HEK293 (cell line): Measurements from ENCODE around the gene EYA3.
A peak's percentile ranks its signal among the peaks of the same experiment; 100 is the strongest.

ENCODE experiments used
- CTCF ChIA-PET: fragments of 350-600 bp; formaldehyde crosslinking; extraction: SDS; loops from one replicate; lab custom pipeline; 2021; ENCODE audit warnings: antibody characterized with exemption; lab: Yijun Ruan, JAX
- POLR2A ChIA-PET: fragments of 300-600 bp; formaldehyde crosslinking; extraction: SDS; loops from one replicate; lab custom pipeline; 2020; ENCODE audit warnings: antibody characterized with exemption, inconsistent platforms; lab: Yijun Ruan, JAX
- H3K27ac ChIP-seq: fragments of 200-500 bp; sonication (Bioruptor generic); 2 replicates; pipeline ENCODE4 v1.5.1; 2014; ENCODE audit warnings: low read depth, low read length, control low read depth, inconsistent platforms; ENCODE audit errors: extremely low read depth
- H3K36me3 ChIP-seq, 2 experiments: fragments of 200-500 bp in 1 of 2; sonication (Bioruptor generic) in 1 of 2; 1 replicate in 1 of 2; 2 replicates in 1 of 2; pipeline ENCODE4 v1.5.1; 2014 to 2017; ENCODE audit warnings: inconsistent platforms in 2 of 2, low read length in 2 of 2; ENCODE audit not compliant: control insufficient read depth in 2 of 2, insufficient read depth in 1 of 2
- H3K4me1 ChIP-seq: fragments of 200-500 bp; sonication (Bioruptor generic); 2 replicates; pipeline ENCODE4 v1.5.1; 2014; ENCODE audit warnings: mild to moderate bottlenecking, low read length, inconsistent platforms; ENCODE audit not compliant: control insufficient read depth, insufficient read depth
- H3K4me3 ChIP-seq: 2 replicates; pipeline ENCODE4 v1.5.1; 2011; ENCODE audit warnings: low read depth, mild to moderate bottlenecking, control low read depth, low read length, moderate library complexity
- H3K9me3 ChIP-seq: fragments of 200-500 bp; sonication (Bioruptor generic); 2 replicates; pipeline ENCODE4 v1.5.1; 2014; ENCODE audit warnings: low read depth, low read length, inconsistent platforms; ENCODE audit not compliant: control insufficient read depth, insufficient read depth
- GLIS1 ChIP-seq: fragments of 450-650 bp; formaldehyde crosslinking; IDR thresholded peaks from 2 replicates; pipeline ENCODE4 v1.5.1; 2016; ENCODE audit warnings: missing biosample characterization, missing genetic modification characterization
- OVOL3 ChIP-seq: fragments of 450-650 bp; formaldehyde crosslinking; IDR thresholded peaks from 2 replicates; pipeline ENCODE4 v1.5.1; 2016; ENCODE audit warnings: missing biosample characterization, missing genetic modification characterization
- ZFHX2 ChIP-seq: fragments of 450-650 bp; formaldehyde crosslinking; conservative IDR thresholded peaks from 2 replicates; pipeline ENCODE4 v1.5.1; 2016; ENCODE audit warnings: missing biosample characterization, missing genetic modification characterization
- ZNF121 ChIP-seq: fragments of 450-650 bp; formaldehyde crosslinking; IDR thresholded peaks from 2 replicates; pipeline ENCODE4 v1.5.1; 2016; ENCODE audit warnings: missing biosample characterization, missing genetic modification characterization
- ZNF132 ChIP-seq: fragments of 450-650 bp; formaldehyde crosslinking; IDR thresholded peaks from 2 replicates; pipeline ENCODE4 v1.5.1; 2017; ENCODE audit warnings: missing biosample characterization, missing genetic modification characterization, borderline replicate concordance
- ZNF274 ChIP-seq, 2 experiments: fragments of 200-500 bp in 1 of 2; fragments of 450-650 bp in 1 of 2; sonication (Bioruptor generic) in 1 of 2; formaldehyde crosslinking in 1 of 2; IDR thresholded peaks; 2 replicates each; pipeline versions ENCODE4 v1.5.1 to v1.6.1; 2014 to 2016; ENCODE audit warnings: borderline replicate concordance in 1 of 2, inconsistent platforms in 1 of 2, low read length in 1 of 2, missing biosample characterization in 1 of 2, missing genetic modification characterization in 1 of 2
- ZNF292 ChIP-seq: fragments of 450-650 bp; formaldehyde crosslinking; IDR thresholded peaks from 2 replicates; pipeline ENCODE4 v1.5.1; 2016; ENCODE audit warnings: low read depth, missing biosample characterization, missing genetic modification characterization, borderline replicate concordance
- ZNF37A ChIP-seq: fragments of 450-650 bp; IDR thresholded peaks from 2 replicates; pipeline ENCODE4 v1.5.1; 2018; ENCODE audit warnings: missing biosample characterization, missing genetic modification characterization
- ZNF629 ChIP-seq: fragments of 450-650 bp; formaldehyde crosslinking; IDR thresholded peaks from 2 replicates; pipeline ENCODE4 v1.5.1; 2017; ENCODE audit warnings: missing biosample characterization, missing genetic modification characterization
- ZNF677 ChIP-seq: fragments of 450-650 bp; IDR thresholded peaks from 2 replicates; pipeline ENCODE4 v1.5.0; 2018; ENCODE audit warnings: missing biosample characterization, mild to moderate bottlenecking, missing genetic modification characterization, moderate library complexity
- ZNF707 ChIP-seq: fragments of 450-650 bp; formaldehyde crosslinking; IDR thresholded peaks from 2 replicates; pipeline ENCODE4 v1.5.1; 2016; ENCODE audit warnings: missing biosample characterization, missing genetic modification characterization
- ZNF768 ChIP-seq: fragments of 450-650 bp; formaldehyde crosslinking; IDR thresholded peaks from 2 replicates; pipeline ENCODE4 v1.5.1; 2018; ENCODE audit warnings: missing biosample characterization, mild to moderate bottlenecking, missing genetic modification characterization
- ZNF777 ChIP-seq: fragments of 450-650 bp; formaldehyde crosslinking; IDR thresholded peaks from 2 replicates; pipeline ENCODE4 v1.5.1; 2017; ENCODE audit warnings: missing biosample characterization, missing genetic modification characterization, borderline replicate concordance
- ZNF791 ChIP-seq: fragments of 450-650 bp; formaldehyde crosslinking; IDR thresholded peaks from 2 replicates; pipeline ENCODE4 v1.5.1; 2016; ENCODE audit warnings: missing biosample characterization, missing genetic modification characterization
- ZNF843 ChIP-seq: fragments of 450-650 bp; formaldehyde crosslinking; IDR thresholded peaks from 2 replicates; pipeline ENCODE4 v1.5.1; 2016; ENCODE audit warnings: missing biosample characterization, missing genetic modification characterization
- ZSCAN30 ChIP-seq: fragments of 450-650 bp; IDR thresholded peaks from 2 replicates; pipeline ENCODE4 v1.5.1; 2018; ENCODE audit warnings: missing biosample characterization, mild to moderate bottlenecking, missing genetic modification characterization, moderate library complexity
- TF ChIP-seq, protein P1 (sequence below): fragments of 450-650 bp; formaldehyde crosslinking; IDR thresholded peaks from 2 replicates; pipeline ENCODE4 v1.5.1; 2016; ENCODE audit warnings: missing biosample characterization, missing genetic modification characterization
- TF ChIP-seq, protein P2 (sequence below): fragments of 450-650 bp; formaldehyde crosslinking; IDR thresholded peaks from 2 replicates; pipeline ENCODE4 v1.5.1; 2016; ENCODE audit warnings: missing biosample characterization, missing genetic modification characterization
- TF ChIP-seq, protein P3 (sequence below): fragments of 450-650 bp; formaldehyde crosslinking; IDR thresholded peaks from 2 replicates; pipeline ENCODE4 v1.5.1; 2016; ENCODE audit warnings: missing biosample characterization, missing genetic modification characterization
- TF ChIP-seq, protein P4 (sequence below): fragments of 450-650 bp; formaldehyde crosslinking; IDR thresholded peaks from 2 replicates; pipeline ENCODE4 v1.5.1; 2016; ENCODE audit warnings: missing biosample characterization, missing genetic modification characterization

Gene EYA3

DNA sequence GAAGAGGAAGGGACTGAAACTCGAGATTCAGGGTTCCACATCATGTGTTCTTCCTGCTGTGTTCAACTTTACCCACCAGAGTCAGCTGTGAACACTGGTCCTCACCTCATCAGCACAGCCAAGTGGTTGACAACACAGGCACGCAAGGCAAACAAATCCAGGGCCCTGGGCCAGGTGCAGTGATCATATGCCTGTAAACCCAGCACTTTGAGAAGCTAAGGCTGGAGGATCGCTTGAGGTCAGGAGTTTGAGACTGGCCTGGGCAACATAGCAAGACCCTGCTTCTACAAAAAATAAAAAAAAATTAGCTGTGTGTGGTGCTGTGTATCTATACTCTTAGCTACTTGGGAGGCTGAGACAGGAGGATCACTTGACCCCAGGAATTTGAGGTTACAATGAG lies 137.0 kb downstream of the EYA3 start:
- TF ChIP-seq OVOL3 (tag by site-specific recombination), result no peak
- no peak for TF ChIP-seq ZNF274 (IDR thresholded peaks at IDR 0.05; ENCODE audit: low read length)
- no peak for TF ChIP-seq ZNF274 (tag by site-specific recombination; IDR thresholded peaks at IDR 0.05; ENCODE audit: borderline replicate concordance)
- TF ChIP-seq ZNF121 (tag by site-specific recombination), result peak; percentile 82
- TF ChIP-seq ZNF707 (tag by site-specific recombination), result no peak
- no peak for TF ChIP-seq ZNF777 (tag by site-specific recombination)
- no peak for TF ChIP-seq ZNF292
- TF ChIP-seq ZNF132 (tag by site-specific recombination), result no peak
- ChIA-PET POLR2A (interaction anchor here (0.7 to 1.6 kb wide), 2 partner anchors 9 to 13 kb away, joined by 3 to 4 read pairs; partner anchors contain the start of gene XKR8), CTCF (interaction anchor here (0.5 to 0.6 kb wide), 2 partner anchors 29 to 255 kb away, joined by 3 read pairs; no protein-coding TSS in a partner anchor)
- H3K36me3 ChIP-seq, result no peaks in the 10 kb centered on the region
- no peaks in the 10 kb centered on the region for H3K4me1 ChIP-seq
- H3K9me3 ChIP-seq, result no peaks in the 10 kb centered on the region
- H3K4me3 ChIP-seq, result no peak overlapping the region
- H3K27ac ChIP-seq, result no peak overlapping the region

DNA sequence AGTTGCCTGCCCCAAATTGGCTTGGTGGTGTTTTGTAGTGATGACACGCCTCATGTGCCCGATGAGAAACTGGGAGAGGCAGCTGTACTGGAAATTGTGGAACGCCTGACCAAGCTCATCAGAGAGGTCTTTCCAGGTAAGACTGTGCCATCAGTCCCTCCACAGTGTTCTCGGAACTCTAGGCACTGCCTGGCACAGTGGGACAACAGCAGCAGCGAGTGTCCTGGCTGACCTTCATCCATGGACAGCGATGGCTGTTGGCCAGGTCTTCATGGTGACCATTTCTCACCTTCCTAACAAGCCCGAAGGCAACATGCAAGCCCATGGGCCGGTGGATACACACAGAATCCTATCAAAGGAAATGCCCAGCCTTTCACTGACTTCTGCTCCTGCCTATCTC lies 139.4 kb downstream of the EYA3 start:
- Histone ChIP-seq H3K9me3 (no peaks in the 10 kb centered on the region), H3K4me1 (no peaks in the 10 kb centered on the region), H3K27ac (no peak overlapping the region), H3K4me3 (no peak overlapping the region), H3K36me3 (no peaks in the 10 kb centered on the region)
- CTCF ChIA-PET, result interaction anchor here (0.6 to 1.4 kb wide), 4 partner anchors 21 to 287 kb away, joined by 3 to 4 read pairs (median 3); no protein-coding TSS in a partner anchor
- POLR2A ChIA-PET, result no interaction called here
- TF ChIP-seq GLIS1 (no peak), ZNF768 (tag by site-specific recombination) (no peak), ZNF791 (tag by site-specific recombination) (no peak), ZNF843 (no peak), ZNF37A (tag by site-specific recombination) (no peak), ZNF677 (tag by site-specific recombination) (no peak), ZFHX2 (no peak), ZNF629 (no peak), ZSCAN30 (no peak)
- TF ChIP-seq, protein P1, sequence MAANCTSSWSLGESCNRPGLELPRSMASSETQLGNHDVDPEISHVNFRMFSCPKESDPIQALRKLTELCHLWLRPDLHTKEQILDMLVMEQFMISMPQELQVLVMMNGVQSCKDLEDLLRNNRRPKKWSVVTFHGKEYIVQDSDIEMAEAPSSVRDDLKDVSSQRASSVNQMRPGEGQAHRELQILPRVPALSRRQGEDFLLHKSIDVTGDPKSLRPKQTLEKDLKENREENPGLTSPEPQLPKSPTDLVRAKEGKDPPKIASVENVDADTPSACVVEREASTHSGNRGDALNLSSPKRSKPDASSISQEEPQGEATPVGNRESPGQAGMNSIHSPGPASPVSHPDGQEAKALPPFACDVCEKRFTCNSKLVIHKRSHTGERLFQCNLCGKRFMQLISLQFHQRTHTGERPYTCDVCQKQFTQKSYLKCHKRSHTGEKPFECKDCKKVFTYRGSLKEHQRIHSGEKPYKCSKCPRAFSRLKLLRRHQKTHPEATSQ (tag by site-specific recombination), result no peak
- TF ChIP-seq, protein P2, sequence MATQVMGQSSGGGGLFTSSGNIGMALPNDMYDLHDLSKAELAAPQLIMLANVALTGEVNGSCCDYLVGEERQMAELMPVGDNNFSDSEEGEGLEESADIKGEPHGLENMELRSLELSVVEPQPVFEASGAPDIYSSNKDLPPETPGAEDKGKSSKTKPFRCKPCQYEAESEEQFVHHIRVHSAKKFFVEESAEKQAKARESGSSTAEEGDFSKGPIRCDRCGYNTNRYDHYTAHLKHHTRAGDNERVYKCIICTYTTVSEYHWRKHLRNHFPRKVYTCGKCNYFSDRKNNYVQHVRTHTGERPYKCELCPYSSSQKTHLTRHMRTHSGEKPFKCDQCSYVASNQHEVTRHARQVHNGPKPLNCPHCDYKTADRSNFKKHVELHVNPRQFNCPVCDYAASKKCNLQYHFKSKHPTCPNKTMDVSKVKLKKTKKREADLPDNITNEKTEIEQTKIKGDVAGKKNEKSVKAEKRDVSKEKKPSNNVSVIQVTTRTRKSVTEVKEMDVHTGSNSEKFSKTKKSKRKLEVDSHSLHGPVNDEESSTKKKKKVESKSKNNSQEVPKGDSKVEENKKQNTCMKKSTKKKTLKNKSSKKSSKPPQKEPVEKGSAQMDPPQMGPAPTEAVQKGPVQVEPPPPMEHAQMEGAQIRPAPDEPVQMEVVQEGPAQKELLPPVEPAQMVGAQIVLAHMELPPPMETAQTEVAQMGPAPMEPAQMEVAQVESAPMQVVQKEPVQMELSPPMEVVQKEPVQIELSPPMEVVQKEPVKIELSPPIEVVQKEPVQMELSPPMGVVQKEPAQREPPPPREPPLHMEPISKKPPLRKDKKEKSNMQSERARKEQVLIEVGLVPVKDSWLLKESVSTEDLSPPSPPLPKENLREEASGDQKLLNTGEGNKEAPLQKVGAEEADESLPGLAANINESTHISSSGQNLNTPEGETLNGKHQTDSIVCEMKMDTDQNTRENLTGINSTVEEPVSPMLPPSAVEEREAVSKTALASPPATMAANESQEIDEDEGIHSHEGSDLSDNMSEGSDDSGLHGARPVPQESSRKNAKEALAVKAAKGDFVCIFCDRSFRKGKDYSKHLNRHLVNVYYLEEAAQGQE (tag by site-specific recombination), result no peak
- TF ChIP-seq, protein P3, sequence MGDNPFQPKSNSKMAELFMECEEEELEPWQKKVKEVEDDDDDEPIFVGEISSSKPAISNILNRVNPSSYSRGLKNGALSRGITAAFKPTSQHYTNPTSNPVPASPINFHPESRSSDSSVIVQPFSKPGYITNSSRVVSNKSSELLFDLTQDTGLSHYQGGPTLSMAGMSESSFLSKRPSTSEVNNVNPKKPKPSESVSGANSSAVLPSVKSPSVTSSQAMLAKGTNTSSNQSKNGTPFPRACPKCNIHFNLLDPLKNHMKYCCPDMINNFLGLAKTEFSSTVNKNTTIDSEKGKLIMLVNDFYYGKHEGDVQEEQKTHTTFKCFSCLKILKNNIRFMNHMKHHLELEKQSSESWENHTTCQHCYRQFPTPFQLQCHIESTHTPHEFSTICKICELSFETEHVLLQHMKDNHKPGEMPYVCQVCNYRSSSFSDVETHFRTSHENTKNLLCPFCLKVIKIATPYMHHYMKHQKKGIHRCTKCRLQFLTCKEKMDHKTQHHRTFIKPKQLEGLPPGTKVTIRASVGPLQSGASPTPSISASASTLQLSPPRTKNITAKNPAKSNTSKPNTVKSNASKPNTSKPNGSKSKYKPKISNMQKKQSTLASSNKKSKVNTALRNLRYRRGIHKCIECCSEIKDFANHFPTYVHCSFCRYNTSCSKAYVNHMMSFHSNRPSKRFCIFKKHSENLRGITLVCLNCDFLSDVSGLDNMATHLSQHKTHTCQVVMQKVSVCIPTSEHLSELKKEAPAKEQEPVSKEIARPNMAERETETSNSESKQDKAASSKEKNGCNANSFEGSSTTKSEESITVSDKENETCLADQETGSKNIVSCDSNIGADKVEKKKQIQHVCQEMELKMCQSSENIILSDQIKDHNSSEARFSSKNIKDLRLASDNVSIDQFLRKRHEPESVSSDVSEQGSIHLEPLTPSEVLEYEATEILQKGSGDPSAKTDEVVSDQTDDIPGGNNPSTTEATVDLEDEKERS (tag by site-specific recombination), result no peak
- TF ChIP-seq, protein P4, sequence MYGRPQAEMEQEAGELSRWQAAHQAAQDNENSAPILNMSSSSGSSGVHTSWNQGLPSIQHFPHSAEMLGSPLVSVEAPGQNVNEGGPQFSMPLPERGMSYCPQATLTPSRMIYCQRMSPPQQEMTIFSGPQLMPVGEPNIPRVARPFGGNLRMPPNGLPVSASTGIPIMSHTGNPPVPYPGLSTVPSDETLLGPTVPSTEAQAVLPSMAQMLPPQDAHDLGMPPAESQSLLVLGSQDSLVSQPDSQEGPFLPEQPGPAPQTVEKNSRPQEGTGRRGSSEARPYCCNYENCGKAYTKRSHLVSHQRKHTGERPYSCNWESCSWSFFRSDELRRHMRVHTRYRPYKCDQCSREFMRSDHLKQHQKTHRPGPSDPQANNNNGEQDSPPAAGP (tag by site-specific recombination), result no peak
